Ishikawa (cell line): ENCODE measurements around the gene CHST10.

Source experiments
- CEBPB ChIP-seq: IDR thresholded peaks from 2 replicates; pipeline ENCODE4 v1.6.1; 2012
- CREB1 ChIP-seq: IDR thresholded peaks from 2 replicates; pipeline ENCODE4 v1.6.1; 2012; ENCODE audit warnings: low read depth
- EGR1 ChIP-seq: IDR thresholded peaks from 2 replicates; pipeline ENCODE4 v1.6.1; 2012
- EP300 ChIP-seq: IDR thresholded peaks from 2 replicates; pipeline ENCODE4 v1.6.1; 2012; ENCODE audit warnings: borderline replicate concordance
- FOXM1 ChIP-seq: IDR thresholded peaks from 2 replicates; pipeline ENCODE4 v1.6.1; 2012; ENCODE audit warnings: low read depth, borderline replicate concordance
- NFIC ChIP-seq: IDR thresholded peaks from 2 replicates; pipeline ENCODE4 v1.6.1; 2012
- RAD21 ChIP-seq: IDR thresholded peaks from 2 replicates; pipeline ENCODE4 v1.6.1; 2012; ENCODE audit warnings: low read depth
- REST ChIP-seq: IDR thresholded peaks from 2 replicates; pipeline ENCODE4 v1.6.1; 2012; ENCODE audit warnings: low read depth, mild to moderate bottlenecking
- TAF1 ChIP-seq: IDR thresholded peaks from 2 replicates; pipeline ENCODE4 v1.6.1; 2012; ENCODE audit warnings: low read depth, mild to moderate bottlenecking
- TCF12 ChIP-seq: IDR thresholded peaks from 2 replicates; pipeline ENCODE4 v1.6.1; 2012; ENCODE audit warnings: low read depth
- TEAD4 ChIP-seq: IDR thresholded peaks from 2 replicates; pipeline ENCODE4 v1.6.1; 2012
- YY1 ChIP-seq: IDR thresholded peaks from 2 replicates; pipeline ENCODE4 v1.6.1; 2012; ENCODE audit warnings: low read depth
- ZBTB7A ChIP-seq: IDR thresholded peaks from 2 replicates; pipeline ENCODE4 v1.6.1; 2012; ENCODE audit warnings: low read depth
- TF ChIP-seq, protein P1 (sequence below): IDR thresholded peaks from 2 replicates; pipeline ENCODE4 v1.6.1; 2012
- TF ChIP-seq, protein P2 (sequence below): IDR thresholded peaks from 2 replicates; pipeline ENCODE4 v1.6.1; 2012

Gene CHST10

DNA sequence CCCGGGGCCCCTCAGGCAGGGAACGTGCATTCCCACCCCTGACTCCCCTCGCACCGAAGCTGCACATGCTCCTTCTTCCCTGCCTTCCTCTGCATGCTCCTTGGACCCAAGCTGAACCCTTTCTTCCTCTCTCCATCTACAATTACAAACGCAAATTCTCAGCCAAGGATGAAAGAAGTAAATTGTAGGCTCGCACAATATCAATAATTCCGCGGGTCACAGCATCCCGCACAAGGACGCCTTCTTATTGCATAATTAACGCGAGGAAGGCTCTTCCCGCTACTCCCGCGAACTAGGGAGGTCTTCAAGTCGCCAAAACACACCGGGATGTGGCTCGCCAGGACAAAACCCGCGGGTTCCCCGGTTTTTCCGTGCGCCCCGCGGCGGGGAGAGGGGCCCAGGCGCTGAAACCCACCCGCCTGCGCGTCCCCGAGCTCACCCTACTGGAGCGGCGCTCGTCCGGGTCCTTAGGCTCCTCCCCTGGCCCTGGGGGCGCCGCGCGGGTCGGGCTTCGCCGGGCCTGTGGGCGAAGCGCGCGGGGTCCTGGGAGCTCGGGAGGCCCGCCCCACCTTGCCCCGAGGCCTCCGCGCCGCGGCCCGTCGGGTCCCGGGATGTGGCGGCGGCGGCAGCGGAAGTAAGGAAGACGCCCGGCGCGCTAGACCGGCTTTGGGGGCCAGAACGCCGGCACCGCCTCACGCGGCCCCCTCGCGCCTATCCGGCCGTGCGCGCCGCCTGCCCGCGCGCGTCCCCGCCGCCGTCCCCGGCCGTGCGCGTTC, at the start of gene CHST10:
Gene CHST10, minus strand, starts transcription at position 734 of the 776 bp plus-strand sequence. CDS start 10,993 bp downstream, outside the sequence.
- no peak for TF ChIP-seq EP300
- peak; percentile 66 for TF ChIP-seq CEBPB
- no peak for TF ChIP-seq YY1
- TF ChIP-seq TEAD4 = no peak
- peak; percentile 27; the same call in 1 of the 2 replicates for TF ChIP-seq ZBTB7A
- TF ChIP-seq, protein P1, sequence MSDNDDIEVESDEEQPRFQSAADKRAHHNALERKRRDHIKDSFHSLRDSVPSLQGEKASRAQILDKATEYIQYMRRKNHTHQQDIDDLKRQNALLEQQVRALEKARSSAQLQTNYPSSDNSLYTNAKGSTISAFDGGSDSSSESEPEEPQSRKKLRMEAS = peak; percentile 71
- 0 out of 2 replicates have a peak, but pooled peaks have one; percentile 4 for TF ChIP-seq REST

DNA sequence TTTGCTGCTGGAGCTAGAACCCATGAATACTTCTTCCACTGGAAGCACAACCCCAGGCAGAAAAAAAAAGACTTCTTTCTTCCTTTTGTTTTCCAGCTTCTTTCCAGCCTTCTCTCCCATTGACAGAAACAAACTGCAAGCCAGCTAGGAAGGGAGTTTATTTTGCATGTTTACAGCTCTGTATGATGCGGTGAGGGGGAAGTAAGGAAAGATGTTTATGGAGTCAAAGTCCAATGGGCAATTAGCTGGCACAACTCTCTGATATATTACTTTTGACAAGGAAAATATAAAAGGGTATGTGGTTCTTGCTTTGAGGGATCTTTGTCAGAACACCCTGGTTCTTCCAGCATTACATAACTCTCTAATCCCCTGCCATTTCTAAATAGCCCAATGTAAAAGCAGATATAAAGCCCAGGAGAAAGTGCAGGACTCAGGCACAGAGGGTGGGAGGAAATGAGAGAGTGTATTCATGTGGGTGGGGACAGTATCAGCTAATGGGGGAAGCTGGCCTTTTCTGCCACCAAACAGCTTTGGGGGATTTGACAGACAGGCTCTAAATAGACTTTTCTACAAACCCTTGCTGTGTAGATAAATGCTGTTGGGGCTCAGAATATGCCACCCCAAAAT, 43.5 kb upstream of the CHST10 start:
- TF ChIP-seq EGR1 (no peak), TAF1 (no peak), EP300 (no peak), NFIC (no peak), CEBPB (no peak), CREB1 (no peak)

GRCh38 chr2:100453853-100454252, 36.4 kb upstream of the CHST10 start:
- TF ChIP-seq EP300 (no peak), EGR1 (no peak), CREB1 (no peak)

DNA sequence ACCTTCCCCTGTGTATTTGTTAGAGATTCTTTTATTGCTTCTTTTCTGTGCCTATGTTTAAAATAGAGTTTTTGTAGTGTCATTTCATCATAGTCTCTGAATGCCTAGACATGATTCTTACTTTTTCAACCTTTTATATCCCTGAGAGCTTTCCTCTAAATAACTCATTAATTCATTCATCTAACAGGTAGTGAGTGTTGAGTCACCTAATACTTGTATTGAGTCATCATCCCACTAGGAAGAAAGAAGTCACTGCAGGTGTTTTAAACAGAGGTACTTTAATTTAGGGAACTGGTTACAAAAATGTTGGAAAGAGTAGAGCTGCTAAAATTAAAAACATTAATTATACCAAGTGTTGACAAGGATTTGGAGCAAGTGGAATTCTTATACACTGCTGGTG, 34.3 kb upstream of the CHST10 start:
- TF ChIP-seq CREB1 (no peak), RAD21 (no peak), FOXM1 (no peak), TEAD4 (no peak), TAF1 (no peak), EP300 (no peak), CEBPB (no peak), NFIC (no peak), ZBTB7A (no peak), TCF12 (no peak)
- TF ChIP-seq, protein P1 = no peak
- TF ChIP-seq, protein P2, sequence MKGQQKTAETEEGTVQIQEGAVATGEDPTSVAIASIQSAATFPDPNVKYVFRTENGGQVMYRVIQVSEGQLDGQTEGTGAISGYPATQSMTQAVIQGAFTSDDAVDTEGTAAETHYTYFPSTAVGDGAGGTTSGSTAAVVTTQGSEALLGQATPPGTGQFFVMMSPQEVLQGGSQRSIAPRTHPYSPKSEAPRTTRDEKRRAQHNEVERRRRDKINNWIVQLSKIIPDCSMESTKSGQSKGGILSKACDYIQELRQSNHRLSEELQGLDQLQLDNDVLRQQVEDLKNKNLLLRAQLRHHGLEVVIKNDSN = no peak

GRCh38 chr2:100451092-100451491, 33.6 kb upstream of the CHST10 start:
- no peak for TF ChIP-seq EGR1
- TF ChIP-seq CEBPB = no peak
- TF ChIP-seq, protein P1 = no peak
- no peak for TF ChIP-seq NFIC
- no peak for TF ChIP-seq REST
- TF ChIP-seq, protein P2 = no peak
- no peak for TF ChIP-seq TAF1
- no peak for TF ChIP-seq EP300
- no peak for TF ChIP-seq RAD21

DNA sequence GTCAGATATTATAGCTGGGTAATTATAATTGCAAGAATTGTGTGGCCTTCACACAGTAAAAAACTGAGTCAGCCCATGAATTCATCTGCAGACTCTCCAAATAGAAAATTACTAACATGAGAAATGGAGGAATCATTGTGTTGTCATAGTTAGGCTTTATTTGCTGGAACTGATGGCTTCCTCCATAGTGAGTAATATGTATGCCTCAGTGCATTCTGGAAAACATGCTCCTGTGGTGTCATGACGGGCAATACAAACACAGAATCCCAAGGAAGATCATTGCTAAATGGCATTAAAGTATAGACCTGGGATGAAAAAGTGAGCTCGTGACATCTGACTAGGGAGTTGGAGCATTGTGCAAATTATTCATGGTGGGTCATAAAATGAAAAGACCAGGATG, 29.2 kb upstream of the CHST10 start:
- no peak for TF ChIP-seq EP300
